Measurements from ENCODE around the gene ICA1. TPM values are rescaled to one million over a fixed set of nuclear protein-coding genes. Genes with fewer than 3 reads are reported as not detected.

Gene ICA1
- total RNA-seq, 1 experiment from 2014 or later, result 0.19 TPM

DNA sequence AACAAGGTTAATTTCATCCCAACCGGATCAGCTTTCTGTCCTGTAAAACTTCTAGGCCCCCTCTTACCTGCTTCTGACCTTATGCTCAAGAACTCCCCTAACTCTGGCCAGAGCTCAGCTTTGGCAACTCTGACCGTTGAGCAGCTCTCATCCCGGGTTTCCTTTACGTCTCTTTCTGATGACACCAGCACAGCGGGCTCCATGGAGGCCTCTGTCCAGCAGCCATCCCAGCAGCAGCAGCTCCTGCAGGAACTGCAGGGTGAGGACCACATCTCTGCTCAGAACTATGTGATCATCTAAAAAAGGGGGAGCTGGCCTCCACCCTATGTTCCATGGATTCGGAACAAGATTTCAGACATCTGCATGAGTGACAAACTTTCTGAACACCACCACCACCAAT is 175.7 kb downstream of the ICA1 start:
- Histone ChIP-seq H3K27ac (ENCODE audit: low read length) (no peak overlapping the region), H3K4me2 (ENCODE audit: low read depth, low read length, poor library complexity, severe bottlenecking) (no peak overlapping the region), H3K9ac (ENCODE audit: low read length) (no peak overlapping the region), H3K4me3 (ENCODE audit: low read length) (no peak overlapping the region), H2AFZ (ENCODE audit: low read length) (no peak overlapping the region), H3K79me2 (ENCODE audit: low read length) (no peaks in the 10 kb centered on the region), H3K27me3 (ENCODE audit: low read length) (no peaks in the 10 kb centered on the region), H3K9me3 (ENCODE audit: low read length) (no peaks in the 10 kb centered on the region), H3K9me2 (replicated peaks; ENCODE audit: insufficient read depth, low read length) (no peaks in the 10 kb centered on the region), H3K4me1 (ENCODE audit: low read length) (no peaks in the 10 kb centered on the region), H3K36me3 (ENCODE audit: insufficient read depth, low read length) (no peaks in the 10 kb centered on the region), H4K20me1 (ENCODE audit: insufficient read depth, low read depth, low read length) (no peaks in the 10 kb centered on the region)
- no peak for DNase-seq

DNA sequence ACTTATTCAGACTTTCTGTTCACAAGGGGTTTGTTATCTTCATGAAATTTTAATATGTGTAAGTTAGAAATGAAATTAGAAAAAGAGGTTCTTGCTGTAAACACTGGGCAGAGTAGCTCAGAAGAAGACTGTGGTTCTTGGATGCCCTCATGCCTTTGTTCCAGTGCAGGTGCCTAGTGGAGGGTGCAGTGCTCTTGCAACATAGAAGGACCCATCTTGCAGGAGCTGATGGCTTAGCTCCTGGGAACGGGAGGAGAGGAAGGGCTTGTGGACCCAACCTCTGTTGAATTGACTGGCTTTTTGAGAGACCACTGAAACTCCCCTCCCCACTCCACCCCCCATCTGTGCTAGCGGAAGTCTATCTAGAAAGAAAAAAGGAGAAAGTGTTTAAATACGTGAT is 176.5 kb downstream of the ICA1 start:
- H3K27me3 ChIP-seq (ENCODE audit: low read length), result no peaks in the 10 kb centered on the region
- no peaks in the 10 kb centered on the region for H3K9me3 ChIP-seq (ENCODE audit: low read length)
- H2AFZ ChIP-seq (ENCODE audit: low read length), result no peak overlapping the region
- H3K4me2 ChIP-seq (ENCODE audit: low read depth, low read length, poor library complexity, severe bottlenecking), result no peak overlapping the region
- no peaks in the 10 kb centered on the region for H4K20me1 ChIP-seq (ENCODE audit: insufficient read depth, low read depth, low read length)
- H3K79me2 ChIP-seq (ENCODE audit: low read length), result no peaks in the 10 kb centered on the region; the same call in 1 of the 2 replicates
- H3K36me3 ChIP-seq (ENCODE audit: insufficient read depth, low read length), result no peaks in the 10 kb centered on the region
- no peaks in the 10 kb centered on the region for H3K4me1 ChIP-seq (ENCODE audit: low read length)
- no peak for DNase-seq
- H3K9me2 ChIP-seq (replicated peaks; ENCODE audit: insufficient read depth, low read length), result no peaks in the 10 kb centered on the region
- H3K4me3 ChIP-seq (ENCODE audit: low read length), result no peak overlapping the region
- H3K27ac ChIP-seq (ENCODE audit: low read length), result no peak overlapping the region
- no peak overlapping the region for H3K9ac ChIP-seq (ENCODE audit: low read length)

DNA sequence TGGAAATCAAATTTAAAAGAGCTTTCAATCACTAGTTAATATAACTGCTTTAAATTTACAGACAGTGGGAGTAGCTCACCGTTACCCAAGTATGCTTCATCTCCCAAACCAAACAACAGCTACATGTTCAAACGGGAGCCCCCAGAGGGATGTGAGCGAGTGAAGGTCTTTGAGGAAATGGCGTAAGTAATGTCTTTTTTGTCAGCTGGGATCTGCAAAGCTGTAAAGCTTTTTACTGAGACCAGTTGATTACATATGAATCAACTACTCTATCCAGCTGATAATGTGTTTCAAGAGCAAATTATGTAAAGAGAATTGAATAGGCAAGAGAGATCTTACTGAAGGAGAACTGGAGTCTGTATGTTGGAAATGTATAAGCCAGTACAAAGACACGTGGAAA is 177.1 kb downstream of the ICA1 start:
- H3K27me3 ChIP-seq (ENCODE audit: low read length), result no peaks in the 10 kb centered on the region
- no peaks in the 10 kb centered on the region for H3K9me3 ChIP-seq (ENCODE audit: low read length)
- no peaks in the 10 kb centered on the region for H4K20me1 ChIP-seq (ENCODE audit: insufficient read depth, low read depth, low read length)
- no peak overlapping the region for H3K4me3 ChIP-seq (ENCODE audit: low read length)
- H2AFZ ChIP-seq (ENCODE audit: low read length), result no peak overlapping the region
- H3K27ac ChIP-seq (ENCODE audit: low read length), result no peak overlapping the region
- H3K36me3 ChIP-seq (ENCODE audit: insufficient read depth, low read length), result no peaks in the 10 kb centered on the region
- no peaks in the 10 kb centered on the region for H3K9me2 ChIP-seq (replicated peaks; ENCODE audit: insufficient read depth, low read length)
- no peak overlapping the region for H3K4me2 ChIP-seq (ENCODE audit: low read depth, low read length, poor library complexity, severe bottlenecking)
- no peak overlapping the region for H3K9ac ChIP-seq (ENCODE audit: low read length)
- no peaks in the 10 kb centered on the region; the same call in 1 of the 2 replicates for H3K79me2 ChIP-seq (ENCODE audit: low read length)
- no peaks in the 10 kb centered on the region for H3K4me1 ChIP-seq (ENCODE audit: low read length)
- no peak for DNase-seq

DNA sequence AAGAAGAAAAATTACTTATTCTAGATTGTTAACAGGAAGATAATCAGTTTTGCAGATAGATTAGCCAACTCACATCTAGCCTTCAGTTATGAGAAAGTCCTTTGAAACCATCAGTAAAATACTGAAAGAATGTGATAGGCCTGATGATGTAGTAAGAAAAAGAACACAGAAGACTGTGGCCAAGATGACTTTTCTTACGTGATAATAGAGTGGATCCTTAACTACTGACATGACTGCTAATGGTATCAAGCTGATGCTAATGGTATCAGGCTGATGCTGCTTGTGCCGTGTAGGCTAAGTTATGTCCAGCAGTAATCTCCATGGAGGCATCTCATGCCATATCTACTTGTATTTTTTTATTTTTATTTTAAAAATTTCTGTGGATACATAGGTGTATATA is 179.2 kb downstream of the ICA1 start:
- no peak for DNase-seq
- Histone ChIP-seq H3K9me3 (ENCODE audit: low read length) (no peaks in the 10 kb centered on the region), H3K9me2 (replicated peaks; ENCODE audit: insufficient read depth, low read length) (no peaks in the 10 kb centered on the region), H3K27ac (ENCODE audit: low read length) (no peak overlapping the region), H3K4me3 (ENCODE audit: low read length) (no peak overlapping the region), H3K9ac (ENCODE audit: low read length) (no peak overlapping the region), H3K4me1 (ENCODE audit: low read length) (no peaks in the 10 kb centered on the region), H3K4me2 (ENCODE audit: low read depth, low read length, poor library complexity, severe bottlenecking) (no peak overlapping the region), H4K20me1 (ENCODE audit: insufficient read depth, low read depth, low read length) (no peaks in the 10 kb centered on the region), H3K36me3 (ENCODE audit: insufficient read depth, low read length) (no peaks in the 10 kb centered on the region), H2AFZ (ENCODE audit: low read length) (no peak overlapping the region), H3K27me3 (ENCODE audit: low read length) (no peaks in the 10 kb centered on the region), H3K79me2 (ENCODE audit: low read length) (no peaks in the 10 kb centered on the region; the same call in 1 of the 2 replicates)

DNA sequence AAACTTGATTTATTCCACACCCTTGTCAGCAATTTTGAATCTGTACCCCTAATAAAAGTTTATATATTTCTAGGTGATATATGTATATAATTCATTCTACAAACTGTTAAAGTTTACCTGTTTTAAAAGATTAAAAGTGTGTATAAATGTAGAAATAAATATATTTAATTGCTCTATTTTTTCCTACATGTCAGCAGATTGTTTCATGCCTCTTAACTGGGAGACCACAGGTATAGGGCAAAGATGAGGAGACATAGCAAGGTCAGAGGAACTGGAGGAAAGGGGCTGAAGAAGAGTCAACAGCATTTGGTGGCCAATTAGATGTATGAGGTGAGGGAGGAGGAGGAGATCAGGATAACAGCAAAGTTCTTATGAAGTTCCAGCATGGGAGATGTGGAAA is 183.5 kb downstream of the ICA1 start:
- H3K27me3 ChIP-seq (ENCODE audit: low read length), result no peaks in the 10 kb centered on the region
- no peak overlapping the region for H3K4me2 ChIP-seq (ENCODE audit: low read depth, low read length, poor library complexity, severe bottlenecking)
- H3K36me3 ChIP-seq (ENCODE audit: insufficient read depth, low read length), result no peaks in the 10 kb centered on the region
- H3K27ac ChIP-seq (ENCODE audit: low read length), result no peak overlapping the region
- no peak overlapping the region for H3K4me3 ChIP-seq (ENCODE audit: low read length)
- no peaks in the 10 kb centered on the region for H4K20me1 ChIP-seq (ENCODE audit: insufficient read depth, low read depth, low read length)
- no peak overlapping the region for H2AFZ ChIP-seq (ENCODE audit: low read length)
- no peaks in the 10 kb centered on the region for H3K9me2 ChIP-seq (replicated peaks; ENCODE audit: insufficient read depth, low read length)
- no peak overlapping the region for H3K9ac ChIP-seq (ENCODE audit: low read length)
- DNase-seq, result no peak
- H3K9me3 ChIP-seq (ENCODE audit: low read length), result no peaks in the 10 kb centered on the region
- H3K79me2 ChIP-seq (ENCODE audit: low read length), result peaks cover 3% of the 10 kb centered on the region; the same call in 1 of the 2 replicates
- no peaks in the 10 kb centered on the region for H3K4me1 ChIP-seq (ENCODE audit: low read length)

DNA sequence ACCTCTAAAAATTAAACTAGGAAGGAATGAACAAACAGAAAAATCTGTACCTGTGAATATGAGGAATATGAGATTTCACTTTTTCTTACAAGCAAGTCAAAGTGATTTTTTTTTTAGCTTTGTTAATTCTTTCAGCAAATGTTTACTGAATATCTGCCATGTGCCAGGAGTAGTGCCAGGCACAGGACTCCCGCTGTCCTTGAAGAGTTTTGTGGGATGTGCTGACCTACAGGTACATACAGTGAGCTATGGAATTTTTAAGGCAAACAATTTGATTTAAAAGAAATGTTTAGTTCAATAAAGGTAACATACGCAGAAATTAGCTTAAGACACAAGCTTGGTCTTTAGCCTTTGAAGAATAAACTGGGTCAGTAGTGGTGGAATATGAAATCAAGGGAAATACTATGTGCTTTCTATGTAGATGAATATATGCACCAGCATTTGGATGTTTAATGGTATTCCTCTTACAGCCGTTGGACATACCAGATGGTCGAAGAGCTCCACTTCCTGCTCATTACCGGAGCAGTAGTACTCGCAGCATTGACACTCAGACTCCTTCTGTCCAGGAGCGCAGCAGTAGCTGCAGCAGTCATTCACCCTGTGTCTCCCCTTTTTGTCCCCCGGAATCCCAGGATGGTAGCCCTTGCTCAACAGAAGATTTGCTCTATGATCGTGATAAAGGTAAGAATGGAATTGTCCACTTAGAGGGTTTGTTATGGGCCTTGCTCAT is 191.4 kb downstream of the ICA1 start:
- H3K27me3 ChIP-seq (ENCODE audit: low read length), result no peaks in the 10 kb centered on the region
- no peak overlapping the region for H3K4me2 ChIP-seq (ENCODE audit: low read depth, low read length, poor library complexity, severe bottlenecking)
- peaks cover 27% of the 10 kb centered on the region for H3K79me2 ChIP-seq (ENCODE audit: low read length)
- no peaks in the 10 kb centered on the region for H3K9me3 ChIP-seq (ENCODE audit: low read length)
- no peak overlapping the region for H2AFZ ChIP-seq (ENCODE audit: low read length)
- DNase-seq, result no peak
- no peaks in the 10 kb centered on the region for H4K20me1 ChIP-seq (ENCODE audit: insufficient read depth, low read depth, low read length)
- no peak overlapping the region for H3K4me3 ChIP-seq (ENCODE audit: low read length)
- H3K9me2 ChIP-seq (replicated peaks; ENCODE audit: insufficient read depth, low read length), result no peaks in the 10 kb centered on the region
- no peak overlapping the region for H3K27ac ChIP-seq (ENCODE audit: low read length)
- H3K4me1 ChIP-seq (ENCODE audit: low read length), result peaks cover 18% of the 10 kb centered on the region
- 0 out of 2 replicates have a peak, but pooled peaks cover 5% of the 10 kb centered on the region for H3K36me3 ChIP-seq (ENCODE audit: insufficient read depth, low read length)
- no peak overlapping the region for H3K9ac ChIP-seq (ENCODE audit: low read length)

DNA sequence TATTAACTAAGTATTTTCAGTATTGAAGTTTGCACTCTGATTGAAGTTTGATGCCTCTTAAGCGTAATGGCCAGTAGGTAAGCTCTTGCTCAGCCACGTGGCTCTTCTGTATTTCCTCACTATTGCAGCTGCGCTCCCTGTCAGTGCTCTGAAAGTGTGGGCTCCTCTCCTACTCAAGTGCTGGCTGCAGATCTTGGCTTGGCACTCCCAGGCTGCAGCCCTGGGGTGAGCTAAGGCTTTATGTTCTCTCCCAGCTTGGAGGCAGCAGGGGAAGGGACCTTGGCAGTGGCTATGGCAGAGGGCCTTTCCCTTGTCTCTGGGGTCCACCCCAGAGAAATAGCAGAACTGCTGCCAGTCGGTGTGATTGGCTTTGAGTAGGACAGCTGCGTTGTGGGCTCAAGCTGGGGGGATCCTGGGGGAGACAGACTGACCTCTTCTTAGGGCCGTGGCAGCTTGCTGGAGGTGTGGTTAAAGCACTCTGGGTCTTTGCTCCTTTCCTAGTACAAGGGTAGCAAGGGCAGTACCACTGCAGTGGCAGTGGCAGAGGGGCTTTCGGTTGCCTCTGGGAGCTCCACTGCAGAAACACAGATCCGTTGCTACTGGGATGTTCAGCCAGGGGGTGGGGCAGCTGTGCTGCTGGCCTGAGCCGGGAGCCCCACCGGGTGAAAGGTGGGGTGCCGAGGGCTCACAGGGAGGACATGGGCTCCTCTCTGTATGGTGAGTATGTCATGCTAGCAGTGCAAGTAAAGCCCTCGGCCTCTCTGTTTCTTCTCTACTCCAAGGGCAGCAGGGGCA is 192.9 kb downstream of the ICA1 start:
- Histone ChIP-seq H3K27me3 (ENCODE audit: low read length) (no peaks in the 10 kb centered on the region), H3K9me3 (ENCODE audit: low read length) (no peaks in the 10 kb centered on the region)
- no peak for DNase-seq

DNA sequence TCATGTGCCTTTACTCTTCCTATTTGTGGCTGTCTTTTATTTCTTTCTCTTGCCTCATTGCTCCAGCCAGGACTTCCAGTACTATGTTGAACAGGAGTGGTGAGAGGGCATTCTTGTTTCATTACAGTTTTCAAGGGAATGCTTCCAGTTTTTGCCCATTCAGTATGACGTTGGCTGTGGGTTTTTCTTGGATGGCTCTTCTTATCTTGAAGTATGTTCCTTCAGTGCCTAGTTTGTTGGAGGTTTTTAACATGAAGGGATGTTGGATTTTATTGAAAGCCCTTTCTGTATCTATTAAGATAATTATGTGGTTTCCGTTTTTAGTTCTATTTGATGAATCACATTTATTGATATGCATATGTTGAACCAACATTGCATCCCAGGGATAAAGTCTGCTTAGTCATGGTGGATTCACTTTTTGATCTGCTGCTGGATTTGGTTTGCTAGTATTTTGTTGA is 196.6 kb downstream of the ICA1 start:
- no peaks in the 10 kb centered on the region for H3K9me2 ChIP-seq (replicated peaks; ENCODE audit: insufficient read depth, low read length)

More for the DNA sequence above, 192.9 kb downstream of the ICA1 start:
- 0 out of 2 replicates have a peak, but pooled peaks cover 5% of the 10 kb centered on the region for H3K36me3 ChIP-seq (ENCODE audit: insufficient read depth, low read length)
- no peak overlapping the region for H2AFZ ChIP-seq (ENCODE audit: low read length)
- no peak overlapping the region for H3K4me3 ChIP-seq (ENCODE audit: low read length)
- no peaks in the 10 kb centered on the region for H4K20me1 ChIP-seq (ENCODE audit: insufficient read depth, low read depth, low read length)
- H3K9ac ChIP-seq (ENCODE audit: low read length), result no peak overlapping the region
- H3K4me2 ChIP-seq (ENCODE audit: low read depth, low read length, poor library complexity, severe bottlenecking), result no peak overlapping the region
- H3K27ac ChIP-seq (ENCODE audit: low read length), result no peak overlapping the region
- H3K4me1 ChIP-seq (ENCODE audit: low read length), result peaks cover 18% of the 10 kb centered on the region
- peaks cover 40% of the 10 kb centered on the region for H3K79me2 ChIP-seq (ENCODE audit: low read length)
- no peaks in the 10 kb centered on the region for H3K9me2 ChIP-seq (replicated peaks; ENCODE audit: insufficient read depth, low read length)

More for the DNA sequence above, 196.6 kb downstream of the ICA1 start:
- H3K9ac ChIP-seq (ENCODE audit: low read length), result no peak overlapping the region
- no peaks in the 10 kb centered on the region for H3K9me3 ChIP-seq (ENCODE audit: low read length)
- no peak for DNase-seq
- H3K27me3 ChIP-seq (ENCODE audit: low read length), result no peaks in the 10 kb centered on the region
- peaks cover 41% of the 10 kb centered on the region for H3K79me2 ChIP-seq (ENCODE audit: low read length)
- H3K36me3 ChIP-seq (ENCODE audit: insufficient read depth, low read length), result peaks cover 6% of the 10 kb centered on the region; the same call in 1 of the 2 replicates
- H2AFZ ChIP-seq (ENCODE audit: low read length), result no peak overlapping the region
- H3K4me2 ChIP-seq (ENCODE audit: low read depth, low read length, poor library complexity, severe bottlenecking), result no peak overlapping the region
- H3K4me1 ChIP-seq (ENCODE audit: low read length), result peaks cover 18% of the 10 kb centered on the region
- no peak overlapping the region for H3K4me3 ChIP-seq (ENCODE audit: low read length)
- no peak overlapping the region for H3K27ac ChIP-seq (ENCODE audit: low read length)
- H4K20me1 ChIP-seq (ENCODE audit: insufficient read depth, low read depth, low read length), result no peaks in the 10 kb centered on the region
